ENCODE data around the gene SORBS2.

GRCh38 chr4:185754961-185755360 is 57.0 kb downstream of the SORBS2 start:
- TF ChIP-seq CTCF (IDR thresholded peaks at IDR 0.05), result no peak
- no peak for TF ChIP-seq POLR2A (IDR thresholded peaks at IDR 0.05)

Data from gastroesophageal sphincter (tissue), 3 donors.